Cerebellar cortex (tissue), 1 donor: Measurements from ENCODE around the gene STAT5B.
"Not testable (repeated sequence)": the region's sequence is repeated elsewhere in the genome, so short reads cannot be mapped to it uniquely, and the experiment has no call there.

ENCODE experiments used
- DNase-seq: peaks from one replicate; pipeline ENCODE4 v3.0.0-alpha.2; 2015; ENCODE audit warnings: low spot score

Gene STAT5B

DNA sequence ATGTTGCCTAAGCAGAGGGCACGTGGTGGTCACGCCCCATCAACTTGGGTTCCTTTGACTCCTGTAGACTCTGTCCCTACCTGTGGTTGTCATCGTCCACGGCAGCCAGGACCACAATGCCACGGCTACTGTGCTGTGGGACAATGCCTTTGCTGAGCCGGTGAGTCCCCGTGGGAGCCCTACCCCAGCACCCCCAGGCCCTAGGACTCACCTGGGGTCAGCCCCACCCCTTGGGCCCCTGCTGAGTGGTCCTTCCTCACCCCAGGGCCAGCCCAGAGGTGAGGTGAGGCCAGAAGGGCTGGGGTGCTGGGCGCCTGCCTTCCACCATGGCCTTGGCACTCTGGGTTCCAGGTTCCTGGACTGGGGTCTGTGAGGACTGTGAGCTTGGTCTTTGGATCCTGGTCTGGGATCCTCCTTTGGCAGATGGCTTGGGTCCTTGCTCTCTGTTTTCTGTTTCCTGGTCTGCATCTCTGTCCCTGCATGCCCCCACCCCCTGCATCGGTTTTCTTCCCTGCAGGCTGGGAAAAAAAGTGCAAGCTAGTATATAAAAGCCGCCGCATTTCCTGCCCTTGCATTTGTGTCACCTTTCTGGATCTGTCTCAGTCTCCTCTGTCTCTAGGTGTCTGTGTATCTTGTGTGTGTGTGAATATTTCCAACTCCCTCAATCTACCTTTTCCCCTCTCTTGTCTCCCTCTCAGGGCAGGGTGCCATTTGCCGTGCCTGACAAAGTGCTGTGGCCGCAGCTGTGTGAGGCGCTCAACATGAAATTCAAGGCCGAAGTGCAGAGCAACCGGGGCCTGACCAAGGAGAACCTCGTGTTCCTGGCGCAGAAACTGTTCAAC is 29.6 kb upstream of the STAT5B start:
- DNase-seq, result no peak

DNA sequence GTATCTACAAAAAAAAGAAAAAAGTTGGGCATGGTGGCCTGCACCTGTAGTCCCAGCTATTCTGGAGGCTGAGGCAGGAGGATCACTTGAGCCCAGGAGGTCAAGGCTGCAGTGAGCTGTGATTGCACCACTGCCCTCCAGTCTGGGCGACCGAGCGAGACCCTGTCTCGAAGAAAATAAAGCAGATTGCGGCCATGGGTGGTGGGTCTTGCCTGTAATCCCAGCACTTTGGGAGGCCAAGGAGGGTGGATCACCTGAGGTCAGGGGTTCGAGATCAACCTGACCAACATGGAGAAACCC is 28.8 kb upstream of the STAT5B start:
- not testable (repeated sequence) for DNase-seq

DNA sequence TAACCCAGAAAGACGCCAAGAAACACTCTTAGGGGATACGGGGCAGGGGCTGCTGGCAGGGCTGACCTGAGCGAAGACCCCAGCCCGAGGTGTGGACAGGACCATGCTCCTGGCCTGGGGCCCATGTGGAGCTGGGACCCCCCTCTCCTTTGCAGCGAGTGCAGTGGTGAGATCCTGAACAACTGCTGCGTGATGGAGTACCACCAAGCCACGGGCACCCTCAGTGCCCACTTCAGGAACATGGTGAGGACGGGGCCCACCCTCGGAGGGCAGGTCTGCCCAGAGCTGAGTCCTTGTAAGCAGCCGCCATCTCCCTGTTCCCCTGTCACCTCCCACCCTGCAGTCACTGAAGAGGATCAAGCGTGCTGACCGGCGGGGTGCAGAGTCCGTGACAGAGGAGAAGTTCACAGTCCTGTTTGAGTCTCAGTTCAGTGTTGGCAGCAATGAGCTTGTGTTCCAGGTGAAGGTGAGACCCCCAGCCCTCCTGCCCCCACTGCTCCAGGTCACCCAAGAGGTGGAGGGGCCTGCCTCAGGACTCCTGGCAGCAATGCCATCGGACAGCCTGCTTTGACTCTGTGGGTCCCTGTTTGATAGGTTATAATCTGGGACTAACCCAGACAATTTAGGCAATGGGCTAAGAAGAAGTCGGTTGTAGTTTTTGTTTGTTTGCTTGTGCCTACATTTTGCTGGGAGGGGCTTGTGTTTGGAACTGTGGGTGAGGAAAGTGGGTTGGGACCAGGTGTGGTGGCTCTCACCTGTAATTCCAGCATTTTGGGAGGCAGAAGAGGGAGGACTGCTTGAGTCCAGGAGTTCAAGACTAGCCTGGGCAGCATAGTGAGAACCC is 28.2 kb upstream of the STAT5B start:
- no peak for DNase-seq

DNA sequence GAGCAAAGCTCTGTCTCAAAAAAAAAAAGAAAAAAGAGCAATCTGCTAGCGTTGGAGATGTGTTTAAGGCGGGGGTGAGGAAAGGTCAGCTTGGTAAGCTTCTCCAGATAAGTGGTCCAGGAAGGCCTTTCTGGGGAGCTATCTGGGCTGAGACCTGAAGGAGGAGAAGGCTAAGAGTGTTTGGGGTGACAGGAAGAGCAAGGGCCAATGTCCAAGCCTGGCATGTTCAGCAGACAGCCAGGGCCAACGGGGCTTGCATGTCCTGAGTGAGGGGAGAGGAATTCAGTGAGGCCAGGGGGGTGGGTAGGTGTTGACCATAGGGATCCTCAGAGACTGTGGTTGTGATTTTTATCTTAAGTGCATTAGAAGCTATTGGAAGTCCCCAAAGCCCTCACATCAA is 27.5 kb upstream of the STAT5B start:
- no peak for DNase-seq

DNA sequence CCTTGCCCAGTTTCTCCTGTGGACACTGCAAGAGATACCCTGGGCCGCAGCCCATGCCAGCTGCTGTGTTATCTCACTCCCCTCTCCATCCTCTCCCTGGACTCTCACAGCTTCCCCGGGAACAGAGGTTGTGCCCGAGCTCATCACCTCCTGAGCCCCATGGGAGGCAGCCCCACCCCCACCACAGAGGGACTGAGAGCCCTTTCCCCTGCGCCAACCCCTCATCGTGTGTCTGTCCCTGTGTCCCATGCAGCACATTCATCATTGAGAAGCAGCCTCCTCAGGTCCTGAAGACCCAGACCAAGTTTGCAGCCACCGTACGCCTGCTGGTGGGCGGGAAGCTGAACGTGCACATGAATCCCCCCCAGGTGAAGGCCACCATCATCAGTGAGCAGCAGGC is 24.8 kb upstream of the STAT5B start:
- DNase-seq, result no peak

- DNase-seq, result not testable (repeated sequence)
These were observed 23.7 kb upstream of the STAT5B start for GRCh38 chr17:42299913-42300312.

DNA sequence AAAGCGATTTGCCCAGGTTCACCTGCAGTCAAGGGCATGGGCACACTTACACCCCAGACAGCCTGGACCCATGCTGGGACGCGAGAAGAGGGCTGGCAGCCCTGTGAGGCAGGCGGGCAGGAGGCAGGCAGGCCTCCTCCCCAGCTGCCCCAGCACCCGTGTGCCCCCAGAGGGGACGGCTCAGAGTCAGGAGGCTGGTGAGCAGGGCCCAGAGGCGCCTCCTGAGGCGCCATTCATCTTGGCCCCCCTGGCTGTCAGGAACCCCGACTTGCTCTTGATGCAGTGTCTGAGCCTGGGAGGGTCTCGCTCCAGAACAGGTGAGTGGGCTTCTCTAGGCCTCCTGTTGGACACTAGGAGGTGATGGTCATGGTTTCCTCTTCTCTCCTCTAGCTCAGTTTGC is 23.2 kb upstream of the STAT5B start:
- not testable (repeated sequence) for DNase-seq

DNA sequence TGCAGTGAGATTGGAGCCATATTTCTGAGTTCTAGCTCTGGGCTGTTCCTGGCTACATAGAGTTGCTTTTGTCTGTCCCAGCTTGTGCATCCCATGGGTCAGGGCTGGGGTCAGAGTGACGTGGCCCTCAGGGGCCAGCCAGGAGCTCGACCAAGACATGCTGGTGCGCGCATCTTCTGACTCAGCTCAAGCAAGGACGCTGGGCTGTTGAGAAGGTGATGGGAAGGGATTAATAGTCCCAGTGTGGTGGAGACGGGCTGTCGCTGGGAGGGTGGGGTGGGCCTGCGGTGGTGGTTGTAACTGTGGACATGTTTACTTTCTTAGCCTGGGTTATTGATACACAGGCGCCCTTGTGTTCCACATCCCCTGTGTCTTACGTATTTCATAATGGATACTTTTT is 21.6 kb upstream of the STAT5B start:
- not testable (repeated sequence) for DNase-seq

DNA sequence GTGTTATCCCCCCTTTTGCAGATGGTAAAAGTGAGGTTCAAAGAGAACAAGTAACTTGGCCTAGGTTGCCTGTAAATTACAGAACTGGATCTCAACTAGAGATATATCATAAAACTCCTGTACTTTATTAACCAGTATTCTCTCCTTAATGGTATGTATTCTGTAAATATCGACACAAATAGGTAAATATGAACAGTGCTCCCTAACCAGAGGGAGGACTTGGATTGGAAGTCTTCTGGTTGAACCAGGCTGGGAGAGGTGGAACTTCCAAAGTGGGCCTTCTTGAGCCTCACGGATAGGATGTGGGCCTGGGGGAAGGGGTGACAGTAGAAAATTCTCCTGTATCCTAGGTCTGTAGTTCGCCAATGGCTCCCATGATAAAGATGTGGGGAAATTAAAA is 19.8 kb upstream of the STAT5B start:
- no peak for DNase-seq

GRCh38 chr17:42294469-42295398 is 18.5 kb upstream of the STAT5B start:
- no peak for DNase-seq

DNA sequence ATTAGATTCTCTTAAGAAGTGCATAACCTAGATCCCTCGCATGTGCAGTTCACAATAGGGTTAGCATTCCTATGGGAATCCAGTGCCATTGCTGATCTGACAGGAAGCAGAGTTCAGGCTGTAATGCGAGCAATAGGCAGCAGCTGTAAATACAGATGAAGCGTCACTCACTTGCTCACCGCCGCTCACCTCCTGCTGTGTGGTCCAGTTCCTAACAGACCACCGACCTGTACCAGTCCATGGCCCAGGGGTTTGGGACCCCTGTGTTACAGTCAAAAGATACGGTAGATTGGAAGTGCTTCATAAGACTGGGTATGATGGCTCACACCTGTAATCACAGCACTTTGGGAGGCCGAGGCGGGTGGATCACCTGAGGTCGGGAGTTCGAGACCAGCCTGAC is 14.9 kb upstream of the STAT5B start:
- DNase-seq, result no peak

DNA sequence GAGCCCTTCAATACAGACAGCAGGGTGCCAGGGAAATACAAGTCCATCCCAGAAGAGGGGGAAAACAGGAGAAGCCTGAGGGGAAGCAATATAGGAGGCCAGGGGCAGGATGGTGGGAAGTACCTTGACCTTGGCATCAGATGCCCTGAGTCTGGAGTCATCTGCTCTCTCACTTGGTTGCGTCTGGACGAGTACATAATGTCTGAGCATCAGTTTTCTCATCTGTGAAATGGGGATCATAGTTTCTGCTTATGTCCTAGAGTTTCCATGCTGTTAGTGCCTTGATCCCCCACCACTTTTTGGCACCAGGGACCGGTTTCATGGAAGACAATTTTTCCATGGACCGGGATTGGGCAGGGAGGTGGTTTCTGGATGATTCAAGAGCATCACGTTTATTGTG is 14.4 kb upstream of the STAT5B start:
- DNase-seq, result no peak

- no peak for DNase-seq
These were observed 13.5 kb upstream of the STAT5B start for GRCh38 chr17:42289611-42290181.

DNA sequence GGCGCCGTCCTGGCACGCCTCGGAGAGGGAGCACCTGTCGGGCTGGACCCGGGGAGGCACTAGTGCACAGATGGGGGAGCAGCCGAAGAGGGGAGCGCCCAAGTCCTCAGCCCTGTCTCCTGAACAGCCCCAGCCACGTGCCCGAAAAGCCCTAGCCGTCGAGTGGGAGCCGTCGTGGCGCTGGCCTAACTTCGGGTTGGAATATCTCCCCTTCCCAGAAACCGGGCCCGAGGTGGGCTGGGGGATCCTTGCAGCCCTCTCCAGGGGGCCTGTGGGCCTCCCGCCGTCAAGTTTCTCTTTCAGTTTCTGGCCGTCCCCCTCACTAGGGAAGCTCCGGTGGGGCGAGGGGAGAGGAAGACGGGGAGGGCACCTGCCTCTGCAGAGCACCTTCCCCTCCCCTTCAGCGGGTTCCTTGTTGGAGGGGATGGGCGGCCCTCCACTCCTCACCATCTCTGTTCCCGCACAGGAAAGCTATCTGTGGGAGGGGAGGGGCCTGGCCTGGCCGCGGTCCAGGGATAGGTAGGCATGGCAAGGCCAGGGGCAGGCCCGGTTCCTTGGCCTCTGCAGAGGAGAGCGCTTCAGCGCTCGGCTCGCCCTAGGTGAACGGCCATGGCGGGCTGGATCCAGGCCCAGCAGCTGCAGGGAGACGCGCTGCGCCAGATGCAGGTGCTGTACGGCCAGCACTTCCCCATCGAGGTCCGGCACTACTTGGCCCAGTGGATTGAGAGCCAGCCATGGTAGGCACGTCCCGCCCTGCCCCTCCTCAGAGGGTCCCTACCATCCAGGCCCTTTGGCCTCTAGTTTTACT is 12.8 kb upstream of the STAT5B start:
- DNase-seq, result no peak

DNA sequence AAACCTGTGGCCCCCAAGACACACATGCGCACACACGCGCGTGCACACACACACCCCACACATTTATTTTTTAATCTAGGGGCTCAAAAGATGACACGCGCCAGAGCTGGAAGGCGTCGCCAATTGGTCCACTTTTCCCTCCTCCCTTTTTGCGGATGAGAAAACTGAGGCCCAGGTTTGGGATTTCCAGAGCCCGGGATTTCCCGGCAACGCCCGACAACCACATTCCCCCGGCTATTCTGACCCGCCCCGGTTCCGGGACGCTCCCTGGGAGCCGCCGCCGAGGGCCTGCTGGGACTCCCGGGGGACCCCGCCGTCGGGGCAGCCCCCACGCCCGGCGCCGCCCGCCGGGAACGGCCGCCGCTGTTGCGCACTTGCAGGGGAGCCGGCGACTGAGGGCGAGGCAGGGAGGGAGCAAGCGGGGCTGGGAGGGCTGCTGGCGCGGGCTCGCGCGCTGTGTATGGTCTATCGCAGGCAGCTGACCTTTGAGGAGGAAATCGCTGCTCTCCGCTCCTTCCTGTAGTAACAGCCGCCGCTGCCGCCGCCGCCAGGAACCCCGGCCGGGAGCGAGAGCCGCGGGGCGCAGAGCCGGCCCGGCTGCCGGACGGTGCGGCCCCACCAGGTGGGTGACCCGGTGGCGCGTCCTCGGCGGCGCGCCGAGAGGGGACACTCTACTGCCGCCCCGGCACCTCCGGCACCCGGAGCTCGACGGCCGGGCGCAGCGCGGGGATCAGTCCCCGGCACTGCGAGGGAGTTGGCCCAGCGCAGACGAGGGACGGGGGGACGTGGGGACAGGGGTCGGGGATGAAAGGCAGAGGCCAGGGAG is 12.0 kb upstream of the STAT5B start, which contains the start of gene STAT5A:
STAT5A (plus strand) TSS at position 522 of the 826 bp plus-strand sequence. CDS start 914 bp downstream, outside the sequence.
- peak; percentile 62 for DNase-seq

- DNase-seq, result no peak
These were observed 11.2 kb upstream of the STAT5B start for GRCh38 chr17:42287305-42287976.

GRCh38 chr17:42286411-42287221 is 10.4 kb upstream of the STAT5B start:
- DNase-seq, result no peak

GRCh38 chr17:42285346-42286050 is 9.3 kb upstream of the STAT5B start:
- DNase-seq, result no peak
